ENCODE results near the gene REM1.
A peak's percentile ranks its signal among the peaks of the same experiment; 100 is the strongest.
"Not testable (repeated sequence)": the region's sequence is repeated elsewhere in the genome, so short reads cannot be mapped to it uniquely, and the experiment has no call there.

The REM1 gene

DNA sequence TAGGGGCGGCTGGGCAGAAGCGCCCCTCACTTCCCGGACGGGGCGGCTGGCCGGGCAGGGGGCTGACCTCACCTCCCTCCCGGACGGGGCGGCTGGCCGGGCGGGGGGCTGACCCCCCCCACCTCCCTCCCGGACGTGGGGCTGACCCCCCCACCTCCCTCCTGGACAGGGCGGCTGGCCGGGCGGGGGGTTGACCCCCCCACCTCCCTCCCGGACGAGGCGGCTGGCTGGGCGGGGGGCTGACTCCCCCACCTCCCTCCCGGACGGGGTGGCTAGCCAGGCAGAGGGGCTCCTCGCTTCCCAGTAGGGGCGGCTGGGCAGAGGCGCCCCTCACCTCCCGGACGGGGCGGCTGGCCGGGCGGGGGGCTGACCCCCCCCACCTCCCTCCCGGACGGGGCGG is 4.1 kb upstream of the REM1 start:
- H3K4me1 ChIP-seq (ENCODE audit: control insufficient read depth, insufficient read depth, low read length); H3K36me3 ChIP-seq (ENCODE audit: control insufficient read depth, insufficient read depth, low read length); H3K9me3 ChIP-seq (ENCODE audit: control insufficient read depth, insufficient read depth, low read length); H3K9ac ChIP-seq (ENCODE audit: low read depth, low read length); H3K4me3 ChIP-seq (ENCODE audit: low read depth, low read length): not testable (repeated sequence)
- peaks cover 24% of the 10 kb centered on the region for H3K27me3 ChIP-seq (ENCODE audit: control insufficient read depth, insufficient read depth, low read length)

DNA sequence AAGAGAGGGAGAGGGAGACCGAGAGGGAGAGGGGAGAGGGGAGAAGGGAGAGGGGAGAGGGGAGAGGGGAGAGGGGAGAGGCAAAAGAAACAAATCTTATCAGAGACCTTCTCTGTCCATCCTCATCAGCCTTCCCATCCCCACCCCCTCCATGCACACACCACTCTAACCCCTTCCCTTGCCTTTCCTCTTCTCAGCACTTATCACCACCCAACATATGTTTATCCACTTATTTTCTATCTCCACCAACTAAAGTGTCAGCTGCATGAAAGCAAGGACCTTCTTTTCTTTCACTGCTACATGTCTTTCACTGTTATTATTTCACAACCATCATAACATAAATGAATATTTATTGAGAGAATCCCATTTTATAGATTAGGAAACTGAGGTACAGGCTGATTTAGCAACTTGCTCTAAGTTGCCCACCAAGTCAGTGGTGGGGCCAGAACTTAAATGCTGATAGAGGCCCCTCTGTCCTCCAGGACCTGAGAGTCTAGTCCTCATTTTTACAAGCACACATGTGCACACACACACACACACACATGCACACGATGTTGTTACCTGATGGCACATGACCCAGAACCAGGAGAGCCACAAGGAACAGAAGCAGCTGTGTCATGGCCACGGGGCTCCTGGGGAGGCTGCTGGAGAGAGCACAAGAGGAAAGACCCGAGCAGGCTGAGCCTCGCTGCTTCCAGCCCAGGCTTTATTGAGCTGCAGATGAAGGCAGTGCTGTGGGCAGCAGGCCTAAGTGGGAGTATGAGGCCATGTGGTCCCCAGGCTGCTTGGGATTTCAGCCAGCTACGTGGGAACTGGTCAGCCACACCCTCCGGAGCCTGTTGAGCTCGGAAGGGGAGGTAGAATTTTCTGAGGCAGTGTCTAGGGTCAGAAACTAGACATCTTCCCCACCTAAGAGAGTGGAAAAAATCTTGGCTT is 2.4 kb upstream of the REM1 start:
- Histone ChIP-seq H3K36me3 (ENCODE audit: control insufficient read depth, insufficient read depth, low read length) (no peaks in the 10 kb centered on the region), H3K9ac (ENCODE audit: low read depth, low read length) (no peak overlapping the region), H3K4me3 (ENCODE audit: low read depth, low read length) (no peak overlapping the region), H3K27me3 (ENCODE audit: control insufficient read depth, insufficient read depth, low read length) (peaks cover 41% of the 10 kb centered on the region), H3K9me3 (ENCODE audit: control insufficient read depth, insufficient read depth, low read length) (no peaks in the 10 kb centered on the region), H3K4me1 (ENCODE audit: control insufficient read depth, insufficient read depth, low read length) (peaks cover 4% of the 10 kb centered on the region)

DNA sequence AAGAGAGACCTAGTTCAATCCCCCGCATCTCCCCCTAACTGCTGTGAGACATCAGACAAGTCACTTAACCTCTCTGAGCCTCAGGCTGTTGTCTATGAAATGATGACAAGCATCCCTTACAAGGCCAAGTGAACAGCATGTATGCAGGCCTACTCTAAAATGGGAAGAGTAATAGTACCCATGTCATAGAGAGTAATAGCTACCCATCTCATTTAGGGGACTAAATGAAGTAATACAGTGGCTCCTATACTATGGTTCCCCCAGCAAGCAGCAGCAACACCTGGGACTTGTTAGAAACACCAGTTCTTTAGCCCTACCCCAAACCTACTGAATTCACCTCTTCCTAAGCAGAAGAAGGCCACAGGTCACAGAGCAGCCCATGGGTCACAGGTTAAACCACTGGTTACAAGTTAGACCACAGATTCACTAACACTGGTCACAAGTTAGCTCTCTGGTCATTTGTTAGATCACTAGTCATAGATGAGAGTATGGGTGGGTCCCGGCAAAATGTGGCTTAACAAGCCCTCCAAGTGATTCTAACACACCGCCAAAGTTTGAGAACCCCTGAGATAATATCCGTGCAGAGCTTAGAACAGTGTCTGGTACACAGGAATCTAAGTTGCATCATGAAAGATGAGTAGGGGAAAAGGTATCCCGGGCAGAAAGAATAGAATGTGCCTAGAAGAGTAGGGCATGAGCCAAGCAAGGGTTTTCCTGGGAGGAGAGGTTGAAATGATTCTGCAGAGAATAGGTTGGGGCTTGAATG is 1.6 kb upstream of the REM1 start:
- Histone ChIP-seq H3K27me3 (ENCODE audit: control insufficient read depth, insufficient read depth, low read length) (peaks cover 48% of the 10 kb centered on the region), H3K9ac (ENCODE audit: low read depth, low read length) (no peak overlapping the region), H3K4me1 (ENCODE audit: control insufficient read depth, insufficient read depth, low read length) (peaks cover 4% of the 10 kb centered on the region), H3K9me3 (ENCODE audit: control insufficient read depth, insufficient read depth, low read length) (no peaks in the 10 kb centered on the region), H3K36me3 (ENCODE audit: control insufficient read depth, insufficient read depth, low read length) (no peaks in the 10 kb centered on the region), H3K4me3 (ENCODE audit: low read depth, low read length) (no peak overlapping the region)

DNA sequence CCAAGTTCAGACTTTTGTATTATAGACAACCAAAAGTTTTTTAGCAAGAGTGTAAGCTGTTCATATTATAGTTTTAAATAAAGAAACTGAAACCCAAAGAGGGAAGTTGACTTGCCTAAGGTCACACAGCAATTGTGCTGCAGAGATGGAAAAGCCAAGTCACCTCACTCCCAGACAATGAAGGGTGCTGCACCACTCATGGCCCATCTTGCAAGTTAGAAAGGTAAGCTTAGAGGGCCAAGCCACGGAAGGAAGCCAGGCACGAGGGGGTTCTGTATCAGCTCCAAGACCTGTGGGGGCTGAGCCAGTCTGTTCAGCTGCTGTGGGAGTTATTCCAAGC is 1.0 kb upstream of the REM1 start:
- H3K4me3 ChIP-seq (ENCODE audit: low read depth, low read length): no peak overlapping the region
- peaks cover 52% of the 10 kb centered on the region for H3K27me3 ChIP-seq (ENCODE audit: control insufficient read depth, insufficient read depth, low read length)
- peaks cover 4% of the 10 kb centered on the region for H3K4me1 ChIP-seq (ENCODE audit: control insufficient read depth, insufficient read depth, low read length)
- no peak overlapping the region for H3K9ac ChIP-seq (ENCODE audit: low read depth, low read length)
- H3K36me3 ChIP-seq (ENCODE audit: control insufficient read depth, insufficient read depth, low read length): no peaks in the 10 kb centered on the region
- no peaks in the 10 kb centered on the region for H3K9me3 ChIP-seq (ENCODE audit: control insufficient read depth, insufficient read depth, low read length)

DNA sequence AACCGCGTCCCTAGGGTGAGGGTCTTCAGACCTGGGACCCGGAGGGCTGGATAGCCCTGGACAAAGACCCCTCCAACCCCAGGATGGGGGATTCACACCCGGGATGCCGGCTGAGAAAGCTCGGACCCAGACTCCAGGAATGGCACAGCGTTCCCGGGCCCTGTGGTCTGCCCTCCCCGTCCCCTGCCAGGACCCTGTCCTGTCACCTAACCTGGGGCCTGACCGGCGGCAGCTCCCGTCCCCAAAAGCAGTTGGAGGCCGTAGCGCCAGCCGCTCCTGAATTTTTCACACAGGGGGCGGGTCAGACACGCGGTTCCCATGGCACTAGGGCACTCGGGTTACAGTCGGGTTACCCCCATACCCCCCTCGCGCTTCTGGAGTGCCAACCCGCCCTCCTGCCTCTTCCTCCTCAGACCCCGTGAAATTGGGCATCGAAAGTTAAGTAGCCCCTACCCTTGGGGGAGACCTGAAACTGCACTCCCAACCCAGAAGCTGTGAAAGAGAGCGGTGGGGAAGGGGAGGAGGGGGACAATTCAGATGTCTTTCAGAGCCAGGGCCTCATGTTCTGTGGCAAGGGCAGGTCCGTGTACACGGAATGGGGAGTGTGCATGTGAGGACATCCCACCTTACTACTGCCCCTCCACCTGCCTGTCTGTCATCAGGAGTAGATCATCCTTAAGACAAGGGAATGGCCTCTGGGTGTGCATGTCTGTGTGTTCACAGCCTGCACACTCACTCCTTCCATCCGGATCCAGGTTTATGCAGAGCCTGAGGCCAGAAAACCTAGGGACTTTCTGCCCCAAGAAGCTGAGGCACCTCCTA is 595 bp downstream of the REM1 start:
- H3K9ac ChIP-seq (ENCODE audit: low read depth, low read length): no peak overlapping the region
- H3K4me3 ChIP-seq (ENCODE audit: low read depth, low read length): peak overlapping the region; percentile 69
- peaks cover 4% of the 10 kb centered on the region for H3K4me1 ChIP-seq (ENCODE audit: control insufficient read depth, insufficient read depth, low read length)
- H3K27me3 ChIP-seq (ENCODE audit: control insufficient read depth, insufficient read depth, low read length): peaks cover 58% of the 10 kb centered on the region
- no peaks in the 10 kb centered on the region for H3K36me3 ChIP-seq (ENCODE audit: control insufficient read depth, insufficient read depth, low read length)
- H3K9me3 ChIP-seq (ENCODE audit: control insufficient read depth, insufficient read depth, low read length): no peaks in the 10 kb centered on the region

DNA sequence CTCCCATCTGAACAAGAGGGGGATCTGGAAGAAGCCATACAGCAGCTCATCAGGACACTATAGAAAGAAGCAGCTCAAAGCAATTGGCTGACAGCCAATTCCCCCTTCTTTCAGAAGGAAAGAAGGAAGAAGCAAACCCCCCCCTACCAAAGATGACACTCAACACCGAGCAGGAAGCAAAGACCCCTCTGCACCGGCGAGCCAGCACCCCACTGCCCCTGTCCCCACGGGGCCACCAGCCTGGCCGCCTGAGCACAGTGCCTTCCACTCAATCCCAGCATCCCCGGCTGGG is 1.2 kb downstream of the REM1 start:
- Histone ChIP-seq H3K9ac (ENCODE audit: low read depth, low read length) (no peak overlapping the region), H3K36me3 (ENCODE audit: control insufficient read depth, insufficient read depth, low read length) (no peaks in the 10 kb centered on the region), H3K9me3 (ENCODE audit: control insufficient read depth, insufficient read depth, low read length) (no peaks in the 10 kb centered on the region), H3K4me1 (ENCODE audit: control insufficient read depth, insufficient read depth, low read length) (peaks cover 4% of the 10 kb centered on the region), H3K4me3 (ENCODE audit: low read depth, low read length) (peak overlapping the region; percentile 69), H3K27me3 (ENCODE audit: control insufficient read depth, insufficient read depth, low read length) (peaks cover 58% of the 10 kb centered on the region)

DNA sequence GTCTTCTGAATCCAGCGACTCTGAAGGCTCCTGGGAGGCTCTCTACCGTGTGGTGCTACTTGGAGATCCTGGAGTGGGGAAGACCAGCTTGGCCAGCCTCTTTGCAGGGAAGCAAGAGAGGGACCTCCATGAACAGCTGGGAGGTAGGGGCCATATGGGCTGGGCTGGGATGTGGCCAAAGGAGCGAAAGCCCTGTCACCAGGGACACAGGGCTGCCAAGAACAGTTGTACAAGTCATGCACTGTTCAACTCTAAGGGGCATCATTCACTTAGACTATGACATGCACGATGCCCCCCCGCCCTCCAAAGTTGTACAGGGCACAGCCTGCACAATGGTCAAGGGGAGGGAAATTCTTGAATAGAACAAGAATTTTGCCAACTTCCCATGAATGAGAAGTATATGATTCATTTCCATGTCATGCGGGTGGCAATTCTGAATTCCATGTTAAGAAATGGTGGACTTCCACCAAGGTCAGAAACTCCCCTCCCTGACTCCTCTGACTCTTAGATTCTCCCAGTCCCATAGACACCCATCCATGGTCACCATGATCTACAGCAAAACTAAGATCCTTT is 1.6 kb downstream of the REM1 start:
- H3K9me3 ChIP-seq (ENCODE audit: control insufficient read depth, insufficient read depth, low read length): no peaks in the 10 kb centered on the region
- H3K36me3 ChIP-seq (ENCODE audit: control insufficient read depth, insufficient read depth, low read length): no peaks in the 10 kb centered on the region
- H3K27me3 ChIP-seq (ENCODE audit: control insufficient read depth, insufficient read depth, low read length): peaks cover 58% of the 10 kb centered on the region

DNA sequence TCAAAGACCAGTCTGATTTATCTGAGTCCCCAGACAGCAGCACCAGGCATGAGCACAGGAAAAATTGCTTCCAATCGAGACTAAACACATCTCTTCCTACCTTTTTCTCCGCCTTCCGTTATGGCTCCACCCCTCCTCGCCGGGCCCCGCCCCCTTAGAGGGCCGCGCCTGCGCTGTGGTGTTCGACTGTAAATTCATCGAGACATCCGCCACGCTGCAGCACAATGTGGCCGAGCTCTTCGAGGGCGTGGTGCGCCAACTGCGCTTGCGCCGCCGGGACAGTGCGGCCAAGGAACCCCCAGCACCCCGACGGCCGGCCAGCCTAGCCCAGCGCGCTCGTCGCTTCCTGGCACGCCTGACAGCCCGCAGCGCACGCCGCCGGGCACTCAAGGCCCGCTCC is 8.9 kb downstream of the REM1 start:
- Histone ChIP-seq H3K9ac (ENCODE audit: low read depth, low read length) (no peak overlapping the region), H3K36me3 (ENCODE audit: control insufficient read depth, insufficient read depth, low read length) (no peaks in the 10 kb centered on the region), H3K4me3 (ENCODE audit: low read depth, low read length) (peak overlapping the region; percentile 10), H3K9me3 (ENCODE audit: control insufficient read depth, insufficient read depth, low read length) (no peaks in the 10 kb centered on the region), H3K4me1 (ENCODE audit: control insufficient read depth, insufficient read depth, low read length) (no peaks in the 10 kb centered on the region), H3K27me3 (ENCODE audit: control insufficient read depth, insufficient read depth, low read length) (peaks cover 54% of the 10 kb centered on the region)

More for the DNA sequence above, 1.6 kb downstream of the REM1 start:
- Histone ChIP-seq H3K4me1 (ENCODE audit: control insufficient read depth, insufficient read depth, low read length) (peaks cover 4% of the 10 kb centered on the region), H3K4me3 (ENCODE audit: low read depth, low read length) (no peak overlapping the region), H3K9ac (ENCODE audit: low read depth, low read length) (no peak overlapping the region)

DNA sequence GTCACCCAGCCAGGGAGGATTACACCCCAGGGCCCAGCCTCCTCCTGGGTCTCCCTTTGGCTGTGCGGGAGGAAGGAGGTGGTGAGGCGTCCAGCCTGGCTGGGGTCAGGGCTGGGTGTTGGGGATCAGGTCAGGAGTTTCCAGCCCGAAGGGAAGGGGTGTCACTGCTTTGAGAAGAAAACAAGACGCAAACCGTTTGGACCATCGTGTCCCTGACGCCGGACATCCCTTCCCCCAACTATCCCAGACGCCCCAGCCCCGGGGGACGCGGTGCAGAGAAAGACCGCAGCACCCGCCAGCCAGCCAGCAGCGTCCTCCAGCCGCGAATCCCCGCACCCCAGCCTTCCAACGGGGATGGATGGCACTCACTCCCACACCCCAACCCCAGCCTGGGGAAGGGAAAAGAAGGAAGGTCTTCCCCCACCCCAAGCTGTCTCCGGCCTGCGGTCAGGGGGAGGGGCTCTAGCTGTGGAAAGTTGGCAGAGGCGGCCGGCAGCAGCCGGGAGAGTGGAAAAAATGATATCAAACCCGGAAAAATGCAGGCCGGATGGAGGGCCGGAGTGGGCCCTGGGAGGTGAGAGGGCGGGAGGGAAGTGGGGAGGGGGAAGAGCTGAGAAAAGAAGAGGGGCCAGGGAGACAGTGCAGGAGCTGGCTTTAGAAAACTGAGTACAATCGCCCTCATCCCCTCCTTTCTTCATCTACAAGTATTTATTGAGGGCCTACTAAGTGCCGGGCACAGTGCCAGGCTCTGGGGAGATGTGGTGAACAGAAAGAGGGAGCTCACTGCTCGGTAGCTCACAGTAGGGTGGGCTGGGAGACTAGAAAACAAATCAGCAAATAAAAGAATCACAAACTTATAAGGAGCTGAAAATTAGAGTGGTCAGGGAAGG is 10.6 kb downstream of the REM1 start:
- H3K36me3 ChIP-seq (ENCODE audit: control insufficient read depth, insufficient read depth, low read length): no peaks in the 10 kb centered on the region
- no peaks in the 10 kb centered on the region for H3K9me3 ChIP-seq (ENCODE audit: control insufficient read depth, insufficient read depth, low read length)
- peak overlapping the region; percentile 55 for H3K4me3 ChIP-seq (ENCODE audit: low read depth, low read length)
- peaks cover 50% of the 10 kb centered on the region for H3K27me3 ChIP-seq (ENCODE audit: control insufficient read depth, insufficient read depth, low read length)
- H3K9ac ChIP-seq (ENCODE audit: low read depth, low read length): no peak overlapping the region
- H3K4me1 ChIP-seq (ENCODE audit: control insufficient read depth, insufficient read depth, low read length): no peaks in the 10 kb centered on the region

DNA sequence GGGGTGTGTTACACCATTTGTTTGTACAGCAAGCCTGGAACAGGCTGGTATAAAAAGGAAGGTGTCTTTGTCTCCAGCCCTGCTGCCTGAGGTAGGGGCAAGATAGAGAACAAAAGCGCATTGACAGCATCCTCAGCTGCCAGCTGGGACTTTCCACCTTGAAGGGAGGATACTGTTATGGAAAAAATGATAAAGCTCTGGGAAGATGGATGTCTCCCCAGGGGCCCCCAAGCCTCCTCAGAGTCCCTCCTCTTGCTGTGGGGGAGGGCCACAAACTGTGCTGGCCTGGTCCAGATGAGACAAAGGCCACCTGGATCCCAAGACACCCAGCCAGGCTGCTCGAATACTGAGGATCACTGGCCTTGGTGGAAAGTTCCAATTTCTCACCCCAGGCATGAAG is 13.0 kb downstream of the REM1 start:
- H3K9me3 ChIP-seq (ENCODE audit: control insufficient read depth, insufficient read depth, low read length): no peaks in the 10 kb centered on the region
- H3K4me3 ChIP-seq (ENCODE audit: low read depth, low read length): no peak overlapping the region
- no peaks in the 10 kb centered on the region for H3K36me3 ChIP-seq (ENCODE audit: control insufficient read depth, insufficient read depth, low read length)
- no peaks in the 10 kb centered on the region for H3K4me1 ChIP-seq (ENCODE audit: control insufficient read depth, insufficient read depth, low read length)
- H3K9ac ChIP-seq (ENCODE audit: low read depth, low read length): no peak overlapping the region
- peaks cover 46% of the 10 kb centered on the region for H3K27me3 ChIP-seq (ENCODE audit: control insufficient read depth, insufficient read depth, low read length)

DNA sequence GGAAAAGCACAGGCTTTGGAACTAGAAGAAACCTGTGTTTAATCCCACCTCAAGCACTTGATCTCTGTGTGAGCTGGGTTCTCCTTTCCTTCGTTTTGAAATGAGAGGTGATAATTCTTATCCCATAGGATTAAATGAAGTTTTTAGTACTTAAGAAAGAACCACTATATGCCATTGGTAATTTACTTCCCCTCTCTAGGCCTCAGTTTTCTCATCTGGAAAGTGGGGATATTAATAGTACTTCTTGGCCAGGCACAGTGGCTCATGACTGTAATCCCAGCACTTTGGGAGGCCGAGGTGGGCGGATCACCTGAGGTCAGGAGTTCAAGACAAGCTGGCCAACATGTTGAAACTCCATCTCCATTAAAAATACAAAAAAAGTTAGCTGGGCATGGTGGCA is 14.1 kb downstream of the REM1 start:
- Histone ChIP-seq H3K27me3 (ENCODE audit: control insufficient read depth, insufficient read depth, low read length) (peaks cover 40% of the 10 kb centered on the region), H3K4me3 (ENCODE audit: low read depth, low read length) (no peak overlapping the region), H3K9me3 (ENCODE audit: control insufficient read depth, insufficient read depth, low read length) (no peaks in the 10 kb centered on the region), H3K4me1 (ENCODE audit: control insufficient read depth, insufficient read depth, low read length) (no peaks in the 10 kb centered on the region), H3K9ac (ENCODE audit: low read depth, low read length) (no peak overlapping the region), H3K36me3 (ENCODE audit: control insufficient read depth, insufficient read depth, low read length) (no peaks in the 10 kb centered on the region)

Measured in iPS-15b (cell line).